Ascending aorta (tissue), 2 donors: ENCODE measurements around the gene ZNF488. TPM values are rescaled to one million over a fixed set of nuclear protein-coding genes. Genes with fewer than 3 reads are reported as not detected.

ENCODE experiments used
- DNase-seq, 2 donors: peaks; one replicate each; pipeline ENCODE4 v3.0.0-alpha.2; 2019; ENCODE audit warnings: low spot score in 2 of 2
- H3K27ac ChIP-seq, 2 donors: fragments of 200-600 bp; sonication (generic); one replicate each; pipeline ENCODE4 v1.5.1; 2016 to 2017; ENCODE audit warnings: mild to moderate bottlenecking in 1 of 2
- H3K27me3 ChIP-seq: fragments of 200-600 bp; sonication (generic); one replicate; pipeline ENCODE4 v1.5.1; 2017
- H3K36me3 ChIP-seq, 2 donors: fragments of 200-600 bp; sonication (generic); one replicate each; pipeline ENCODE4 v1.5.1; 2016
- H3K4me1 ChIP-seq, 2 donors: fragments of 200-600 bp; sonication (generic); one replicate each; pipeline ENCODE4 v1.5.1; 2016 to 2017; ENCODE audit warnings: mild to moderate bottlenecking in 1 of 2
- H3K4me3 ChIP-seq, 2 donors: fragments of 200-600 bp; sonication (generic); one replicate each; pipeline ENCODE4 v1.5.1; 2016 to 2017; ENCODE audit warnings: mild to moderate bottlenecking in 1 of 2
- H3K9me3 ChIP-seq, 2 donors: fragments of 200-600 bp; sonication (generic); one replicate each; pipeline ENCODE4 v1.5.1; 2016
- intact Hi-C: fragments of 100-400 bp; cut with DNase I; formaldehyde crosslinking; loops from one replicate; pipeline ENCODE4 v1.15.1; 2023
- total RNA-seq: library from RNA; depleted of rRNA; stranded (reverse); fragments of >200 nt; gene quantifications from one replicate; pipeline ENCODE4 v1.1.0, GENCODE V29; 2016
- TF ChIP-seq, protein P1 (sequence below), 3 experiments: fragments of 200-600 bp in 2 of 3; fragments of 450-650 bp in 1 of 3; sonication (generic) in 2 of 3; IDR thresholded peaks; one replicate each; pipeline ENCODE4 v1.5.1; 2016 to 2019; ENCODE audit warnings: antibody characterized with exemption in 3 of 3, mild to moderate bottlenecking in 1 of 3, moderate library complexity in 1 of 3

ZNF488 gene
- total RNA-seq, 1 donor from 2014 or later = not detected

DNA sequence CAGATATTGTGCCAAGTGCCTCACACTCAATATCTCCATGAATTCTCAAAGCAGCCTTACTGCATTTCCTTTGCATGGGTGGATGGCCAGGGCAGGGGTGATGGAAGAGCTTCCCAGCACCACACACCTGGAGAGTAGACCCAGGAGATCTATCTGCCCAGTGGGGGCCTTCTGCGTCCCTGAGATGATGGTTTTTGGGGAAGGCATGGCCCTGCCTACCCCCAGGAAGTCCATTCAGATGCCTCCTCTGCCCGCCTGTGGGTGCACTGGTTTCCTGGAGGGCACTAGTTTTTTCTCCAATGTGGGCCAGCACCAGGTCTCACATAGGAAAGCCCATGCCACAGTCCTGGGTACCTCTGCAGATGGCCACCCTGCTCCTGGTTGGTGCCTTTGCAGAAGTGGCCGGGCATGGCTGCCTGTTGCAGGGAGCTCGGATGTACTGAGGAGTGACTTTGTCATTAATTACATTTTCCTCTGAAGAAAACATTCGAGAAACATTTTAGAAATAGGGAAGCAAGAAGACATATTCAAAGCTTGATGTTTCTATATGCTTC, 28.2 kb upstream of the ZNF488 start:
- no peak for DNase-seq
- intact Hi-C loops = no loop called here
- H3K27ac ChIP-seq = no peak overlapping the region

DNA sequence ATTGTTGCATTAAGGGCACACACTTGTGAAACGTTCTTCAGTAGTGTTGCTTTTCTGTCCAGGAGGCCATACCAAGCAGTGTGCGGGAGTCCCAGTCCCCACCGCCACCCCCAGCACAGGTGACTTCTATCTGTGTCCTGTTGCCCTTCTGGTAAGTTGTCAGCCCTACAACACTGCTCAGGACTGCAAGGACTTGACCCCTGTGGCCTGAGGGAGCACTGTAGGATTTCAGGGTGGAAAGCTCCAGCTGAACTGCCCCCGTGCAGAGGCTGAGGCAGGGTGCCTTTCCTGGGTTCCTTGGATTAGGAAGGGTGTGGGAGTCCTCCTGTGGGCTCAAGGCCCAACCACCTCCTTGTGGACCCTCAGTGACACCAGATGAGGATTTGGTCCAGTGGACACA, 26.8 kb upstream of the ZNF488 start:
- intact Hi-C loops = no loop called here
- TF ChIP-seq, protein P1, sequence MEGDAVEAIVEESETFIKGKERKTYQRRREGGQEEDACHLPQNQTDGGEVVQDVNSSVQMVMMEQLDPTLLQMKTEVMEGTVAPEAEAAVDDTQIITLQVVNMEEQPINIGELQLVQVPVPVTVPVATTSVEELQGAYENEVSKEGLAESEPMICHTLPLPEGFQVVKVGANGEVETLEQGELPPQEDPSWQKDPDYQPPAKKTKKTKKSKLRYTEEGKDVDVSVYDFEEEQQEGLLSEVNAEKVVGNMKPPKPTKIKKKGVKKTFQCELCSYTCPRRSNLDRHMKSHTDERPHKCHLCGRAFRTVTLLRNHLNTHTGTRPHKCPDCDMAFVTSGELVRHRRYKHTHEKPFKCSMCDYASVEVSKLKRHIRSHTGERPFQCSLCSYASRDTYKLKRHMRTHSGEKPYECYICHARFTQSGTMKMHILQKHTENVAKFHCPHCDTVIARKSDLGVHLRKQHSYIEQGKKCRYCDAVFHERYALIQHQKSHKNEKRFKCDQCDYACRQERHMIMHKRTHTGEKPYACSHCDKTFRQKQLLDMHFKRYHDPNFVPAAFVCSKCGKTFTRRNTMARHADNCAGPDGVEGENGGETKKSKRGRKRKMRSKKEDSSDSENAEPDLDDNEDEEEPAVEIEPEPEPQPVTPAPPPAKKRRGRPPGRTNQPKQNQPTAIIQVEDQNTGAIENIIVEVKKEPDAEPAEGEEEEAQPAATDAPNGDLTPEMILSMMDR (IDR thresholded peaks at IDR 0.05) = no peak
- H3K27me3 ChIP-seq = no peaks in the 10 kb centered on the region

More for the DNA sequence above, 28.2 kb upstream of the ZNF488 start:
- Histone ChIP-seq H3K9me3 (no peaks in the 10 kb centered on the region), H3K27me3 (no peaks in the 10 kb centered on the region), H3K4me3 (no peak overlapping the region), H3K4me1 (no peaks in the 10 kb centered on the region), H3K36me3 (no peaks in the 10 kb centered on the region)
- TF ChIP-seq, protein P1 (IDR thresholded peaks at IDR 0.05) = no peak

DNA sequence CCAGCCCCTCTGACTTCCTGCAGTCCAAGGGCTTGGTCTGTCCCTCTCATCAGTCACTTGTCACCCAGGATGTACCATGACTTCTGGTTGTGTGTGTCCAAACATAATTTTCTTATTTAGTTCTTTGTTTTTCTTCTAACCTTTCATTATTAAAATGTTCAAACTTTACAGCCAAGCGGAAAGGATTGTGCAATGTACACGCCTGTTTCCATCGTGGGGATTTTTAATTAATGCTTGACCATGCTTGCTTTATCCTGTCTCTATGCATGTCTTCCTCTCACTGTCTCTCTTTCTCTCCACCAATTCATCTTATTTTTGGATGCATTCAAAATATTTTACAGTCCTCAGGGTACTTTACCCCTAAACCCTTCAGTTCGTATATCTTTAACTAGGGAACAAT, 26.2 kb upstream of the ZNF488 start:
- intact Hi-C loops = no loop called here
- H3K4me3 ChIP-seq = no peak overlapping the region
- H3K4me1 ChIP-seq = no peaks in the 10 kb centered on the region
- no peaks in the 10 kb centered on the region for H3K27me3 ChIP-seq
- H3K27ac ChIP-seq = no peak overlapping the region
- no peak for DNase-seq
- H3K36me3 ChIP-seq = no peaks in the 10 kb centered on the region
- H3K9me3 ChIP-seq = no peaks in the 10 kb centered on the region
- TF ChIP-seq, protein P1 (IDR thresholded peaks at IDR 0.05) = no peak

More for the DNA sequence above, 26.8 kb upstream of the ZNF488 start:
- H3K4me1 ChIP-seq = no peaks in the 10 kb centered on the region
- H3K4me3 ChIP-seq = no peak overlapping the region
- no peak for DNase-seq
- no peaks in the 10 kb centered on the region for H3K36me3 ChIP-seq
- H3K27ac ChIP-seq = no peak overlapping the region
- no peaks in the 10 kb centered on the region for H3K9me3 ChIP-seq

DNA sequence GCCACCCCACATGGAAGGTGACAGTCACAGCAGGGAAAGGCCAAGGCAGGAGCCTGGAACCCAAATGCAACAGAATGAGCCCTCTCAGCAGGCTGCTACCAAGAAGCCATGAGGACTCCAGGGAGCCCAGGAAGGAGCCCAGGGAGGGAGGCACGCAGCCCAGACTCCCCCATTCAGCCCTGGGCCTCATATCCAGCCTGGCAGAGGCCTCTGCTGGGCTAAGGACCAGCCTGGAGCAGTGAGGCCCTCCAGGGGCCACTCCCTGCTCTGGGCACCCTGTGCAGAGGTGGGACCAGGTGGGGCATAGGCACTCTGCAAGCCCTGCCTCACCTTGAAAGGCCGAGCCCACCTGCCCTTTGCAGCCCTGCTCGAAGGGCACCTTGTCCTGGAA, 25.8 kb upstream of the ZNF488 start:
- Histone ChIP-seq H3K27ac (no peak overlapping the region), H3K27me3 (no peaks in the 10 kb centered on the region), H3K36me3 (no peaks in the 10 kb centered on the region), H3K9me3 (no peaks in the 10 kb centered on the region), H3K4me3 (no peak overlapping the region), H3K4me1 (no peaks in the 10 kb centered on the region)
- intact Hi-C loops = no loop called here
- TF ChIP-seq, protein P1 (IDR thresholded peaks at IDR 0.05) = no peak
- no peak for DNase-seq

DNA sequence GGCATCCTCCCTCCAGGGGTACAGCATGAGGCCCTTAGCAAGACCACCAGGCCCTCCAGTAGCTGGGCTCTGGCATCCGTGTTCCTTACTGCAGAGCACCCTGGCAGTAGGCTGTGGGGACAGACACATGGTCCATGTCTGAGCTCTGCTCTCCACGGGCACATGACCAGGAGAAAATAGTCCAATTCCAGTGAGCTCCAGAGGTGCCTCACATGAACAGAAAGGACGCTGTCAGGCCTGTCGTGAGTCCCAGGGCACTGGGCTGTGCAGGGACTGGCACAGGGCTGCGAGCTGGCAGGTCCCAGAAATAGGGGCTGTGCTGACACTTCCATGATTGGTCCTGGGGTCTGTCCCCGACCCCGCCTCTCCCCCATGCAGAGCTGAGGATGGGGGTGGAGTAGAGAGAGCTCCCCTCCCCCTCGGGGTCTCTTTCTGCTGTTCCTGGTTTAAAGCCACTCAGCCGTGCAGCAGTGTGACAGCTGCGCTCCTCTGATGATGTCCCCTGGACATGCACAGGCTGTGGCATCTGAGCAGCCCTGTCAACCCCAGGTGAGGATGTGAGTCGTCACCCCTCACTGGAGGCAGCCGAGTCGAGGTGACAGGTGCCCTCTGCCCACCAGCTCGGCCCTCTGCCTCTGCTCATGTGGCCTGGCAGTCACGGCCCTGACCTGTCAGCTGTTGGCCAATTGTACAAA, 25.2 kb upstream of the ZNF488 start:
- DNase-seq = no peak
- intact Hi-C loops = no loop called here
- TF ChIP-seq, protein P1 (IDR thresholded peaks at IDR 0.05) = no peak

More for the DNA sequence above, 25.2 kb upstream of the ZNF488 start:
- H3K4me3 ChIP-seq = no peak overlapping the region
- no peak overlapping the region for H3K27ac ChIP-seq
- no peaks in the 10 kb centered on the region for H3K27me3 ChIP-seq
- H3K9me3 ChIP-seq = no peaks in the 10 kb centered on the region
- H3K4me1 ChIP-seq = no peaks in the 10 kb centered on the region
- no peaks in the 10 kb centered on the region for H3K36me3 ChIP-seq
